ENCODE measurements around the gene CELF6. TPM values are rescaled to one million over a fixed set of nuclear protein-coding genes. Genes with fewer than 3 reads are reported as not detected.

CELF6 gene
- total and polyA plus RNA-seq, 2 donors from 2014 or later, result 3.5 to 3.8 TPM

GRCh38 chr15:72239652-72240051 lies 80.3 kb downstream of the CELF6 start:
- H3K36me3 ChIP-seq (ENCODE audit: control insufficient read depth in 2 of 3, insufficient read depth in 3 of 3, low read length in 3 of 3), result peaks cover 2 to 32% (median 27%) of the 10 kb centered on the region in 3 donors
- H3K9ac ChIP-seq (ENCODE audit: low read length in 3 of 3), result no peak overlapping the region
- H3K4me3 ChIP-seq (ENCODE audit: low read length in 3 of 3), result no peak overlapping the region
- FAIRE-seq (no peak), DNase-seq (no peak)
- H3K27me3 ChIP-seq (ENCODE audit: control insufficient read depth, insufficient read depth, low read length), result no peaks in the 10 kb centered on the region
- H3K4me1 ChIP-seq (ENCODE audit: control insufficient read depth in 2 of 3, insufficient read depth in 2 of 3, low read depth in 1 of 3, low read length in 3 of 3), result no peaks in the 10 kb centered on the region
- H3K27ac ChIP-seq (ENCODE audit: low read depth in 2 of 2, low read length in 2 of 2), result no peak overlapping the region
- TF ChIP-seq, protein P1, sequence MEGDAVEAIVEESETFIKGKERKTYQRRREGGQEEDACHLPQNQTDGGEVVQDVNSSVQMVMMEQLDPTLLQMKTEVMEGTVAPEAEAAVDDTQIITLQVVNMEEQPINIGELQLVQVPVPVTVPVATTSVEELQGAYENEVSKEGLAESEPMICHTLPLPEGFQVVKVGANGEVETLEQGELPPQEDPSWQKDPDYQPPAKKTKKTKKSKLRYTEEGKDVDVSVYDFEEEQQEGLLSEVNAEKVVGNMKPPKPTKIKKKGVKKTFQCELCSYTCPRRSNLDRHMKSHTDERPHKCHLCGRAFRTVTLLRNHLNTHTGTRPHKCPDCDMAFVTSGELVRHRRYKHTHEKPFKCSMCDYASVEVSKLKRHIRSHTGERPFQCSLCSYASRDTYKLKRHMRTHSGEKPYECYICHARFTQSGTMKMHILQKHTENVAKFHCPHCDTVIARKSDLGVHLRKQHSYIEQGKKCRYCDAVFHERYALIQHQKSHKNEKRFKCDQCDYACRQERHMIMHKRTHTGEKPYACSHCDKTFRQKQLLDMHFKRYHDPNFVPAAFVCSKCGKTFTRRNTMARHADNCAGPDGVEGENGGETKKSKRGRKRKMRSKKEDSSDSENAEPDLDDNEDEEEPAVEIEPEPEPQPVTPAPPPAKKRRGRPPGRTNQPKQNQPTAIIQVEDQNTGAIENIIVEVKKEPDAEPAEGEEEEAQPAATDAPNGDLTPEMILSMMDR (IDR thresholded peaks at IDR 0.05; ENCODE audit: borderline replicate concordance, extremely low read depth, insufficient read depth), result no peak
- H3K9me3 ChIP-seq (ENCODE audit: control insufficient read depth in 2 of 3, insufficient read depth in 1 of 3, low read length in 3 of 3), result no peaks in the 10 kb centered on the region
- intact Hi-C loops (cut with DNase I), result no loop called here

DNA sequence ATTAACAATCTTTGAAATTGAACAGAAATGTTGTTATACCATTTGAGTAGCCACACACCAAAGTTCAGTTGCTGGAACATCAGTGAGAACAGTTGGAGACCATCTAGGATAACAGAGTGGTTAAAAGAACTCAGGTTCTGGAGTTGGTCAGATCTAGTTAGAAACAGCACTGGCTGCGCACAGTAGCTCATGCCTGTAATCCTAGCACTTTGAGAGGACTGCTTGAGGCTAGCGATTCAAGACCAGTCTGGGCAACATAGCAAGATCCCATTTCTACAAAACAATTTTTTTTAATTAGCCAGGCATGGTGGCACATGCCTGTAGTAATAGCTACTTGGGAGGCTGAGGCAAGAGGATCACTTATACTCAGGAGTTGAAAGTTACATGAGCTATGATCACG lies 81.4 kb downstream of the CELF6 start:
- TF ChIP-seq, protein P1 (IDR thresholded peaks at IDR 0.05; ENCODE audit: borderline replicate concordance, extremely low read depth, insufficient read depth), result no peak
- H3K27ac ChIP-seq (ENCODE audit: low read depth in 2 of 2, low read length in 2 of 2), result no peak overlapping the region
- no peaks in the 10 kb centered on the region for H3K4me1 ChIP-seq (ENCODE audit: control insufficient read depth in 2 of 3, insufficient read depth in 2 of 3, low read depth in 1 of 3, low read length in 3 of 3)
- DNase-seq (no peak), FAIRE-seq (no peak)
- peaks cover 2 to 29% (median 21%) of the 10 kb centered on the region in 3 donors for H3K36me3 ChIP-seq (ENCODE audit: control insufficient read depth in 2 of 3, insufficient read depth in 3 of 3, low read length in 3 of 3)
- H3K27me3 ChIP-seq (ENCODE audit: control insufficient read depth, insufficient read depth, low read length), result no peaks in the 10 kb centered on the region
- no peak overlapping the region for H3K4me3 ChIP-seq (ENCODE audit: low read length in 3 of 3)
- H3K9ac ChIP-seq (ENCODE audit: low read length in 3 of 3), result no peak overlapping the region
- no peaks in the 10 kb centered on the region for H3K9me3 ChIP-seq (ENCODE audit: control insufficient read depth in 2 of 3, insufficient read depth in 1 of 3, low read length in 3 of 3)
- intact Hi-C loops (cut with DNase I), result no loop called here

- Histone ChIP-seq H3K9ac (ENCODE audit: low read length in 3 of 3) (no peak overlapping the region), H3K4me3 (ENCODE audit: low read length in 3 of 3) (no peak overlapping the region), H3K27ac (ENCODE audit: low read depth in 2 of 2, low read length in 2 of 2) (no peak overlapping the region), H3K27me3 (ENCODE audit: control insufficient read depth, insufficient read depth, low read length) (no peaks in the 10 kb centered on the region), H3K4me1 (ENCODE audit: control insufficient read depth in 2 of 3, insufficient read depth in 2 of 3, low read depth in 1 of 3, low read length in 3 of 3) (no peaks in the 10 kb centered on the region), H3K9me3 (ENCODE audit: control insufficient read depth in 2 of 3, insufficient read depth in 1 of 3, low read length in 3 of 3) (no peaks in the 10 kb centered on the region), H3K36me3 (ENCODE audit: control insufficient read depth in 2 of 3, insufficient read depth in 3 of 3, low read length in 3 of 3) (peaks cover 2 to 22% (median 20%) of the 10 kb centered on the region in 3 donors)
- DNase-seq, result no peak
- FAIRE-seq, result no peak
- intact Hi-C loops (cut with DNase I), result no loop called here
- TF ChIP-seq, protein P1 (IDR thresholded peaks at IDR 0.05; ENCODE audit: borderline replicate concordance, extremely low read depth, insufficient read depth), result no peak
Measured at GRCh38 chr15:72237853-72238224, 82.1 kb downstream of the CELF6 start.
